ENCODE results near the gene PRR15L. TPM values are rescaled to one million over a fixed set of nuclear protein-coding genes. Genes with fewer than 3 reads are reported as not detected.

Gene PRR15L
- total and polyA plus RNA-seq, 2 of the 4 experiments (the other 2 are of a cell fraction), result not detected

- H4K91ac ChIP-seq (ENCODE audit: insufficient read depth, low read depth, low read length), result no peak overlapping the region
- no peak overlapping the region for H2AK9ac ChIP-seq (replicated peaks; ENCODE audit: low read depth, low read length, poor library complexity)
- no peaks in the 10 kb centered on the region for H4K20me1 ChIP-seq (ENCODE audit: insufficient read depth, low read length)
- DNase-seq, result no peak
- in situ Hi-C loops (cut with MboI; ENCODE audit: low sequenced_read_pairs) (no loop called here), intact Hi-C loops (cut with micrococcal nuclease) (no loop called here), dilution Hi-C loops (cut with HindIII; ENCODE audit: low sequenced_read_pairs, unreplicated experiment) (no loop called here)
- no peak overlapping the region for H2BK20ac ChIP-seq (ENCODE audit: low read depth, low read length)
- no peak for ATAC-seq (ENCODE audit: low read depth)
- no peak overlapping the region for H3K4me3 ChIP-seq (ENCODE audit: insufficient read depth, low read depth, low read length)
- no peak overlapping the region for H3K18ac ChIP-seq (ENCODE audit: low read depth, low read length)
- H3K79me1 ChIP-seq (ENCODE audit: low read depth in 1 of 2, low read length in 2 of 2), result peaks cover 20 to 30% of the 10 kb centered on the region in 2 experiments
- no peak overlapping the region for H2AFZ ChIP-seq (replicated peaks; ENCODE audit: low read length, poor library complexity)
- CTCF ChIA-PET, result interaction anchor here (0.6 kb wide), 1 partner anchor 24 kb away, joined by 4 read pairs; no protein-coding TSS in a partner anchor
- H3K56ac ChIP-seq (ENCODE audit: extremely low read depth, insufficient read depth, low read length), result no peak overlapping the region
- H3K4me2 ChIP-seq (ENCODE audit: low read depth, low read length), result no peak overlapping the region
- no peak overlapping the region for H2AK5ac ChIP-seq (ENCODE audit: low read depth, low read length)
- H3K4ac ChIP-seq (ENCODE audit: low read depth, low read length), result no peak overlapping the region
- TF ChIP-seq MAZ (IDR thresholded peaks at IDR 0.05; ENCODE audit: borderline replicate concordance, low read depth, low read length) (no peak), MXI1 (IDR thresholded peaks at IDR 0.05; ENCODE audit: borderline replicate concordance, low read depth, low read length) (no peak), CTCF (conservative IDR thresholded peaks at IDR 0.05; ENCODE audit: low read depth, low read length) (no peak), RFX5 (IDR thresholded peaks at IDR 0.05; ENCODE audit: low read depth, low read length) (no peak)
- H3K9ac ChIP-seq (ENCODE audit: low read depth, low read length), result no peak overlapping the region
- H3K27ac ChIP-seq (ENCODE audit: insufficient read depth, low read length), result no peak overlapping the region
- BruUV-seq (replicated peaks), result no TSS peak
- H4K8ac ChIP-seq (ENCODE audit: low read depth in 2 of 2, low read length in 2 of 2), result no peak overlapping the region
- H2BK5ac ChIP-seq (ENCODE audit: low read depth, low read length, poor library complexity, severe bottlenecking), result no peak overlapping the region
- WGBS, 2 experiments (ENCODE audit: extremely low coverage in 2 of 2, insufficient read length in 1 of 2), result no CpG with 5 or more reads among the region's 2 CpGs
- H2BK120ac ChIP-seq (ENCODE audit: low read depth, low read length), result no peak overlapping the region
- peaks cover 11% of the 10 kb centered on the region for H3K36me3 ChIP-seq (ENCODE audit: control insufficient read depth, insufficient read depth, low read length)
- no peak overlapping the region for H2BK15ac ChIP-seq (ENCODE audit: low read depth, low read length)
- H3K27me3 ChIP-seq (ENCODE audit: control insufficient read depth, insufficient read depth, low read length), result no peaks in the 10 kb centered on the region
- 0 out of 2 replicates have a peak, but pooled peaks cover 3% of the 10 kb centered on the region for H3K9me1 ChIP-seq (ENCODE audit: insufficient read depth, low read length)
- H3K23ac ChIP-seq (ENCODE audit: low read depth, low read length), result no peak overlapping the region
- H4K5ac ChIP-seq (ENCODE audit: low read depth, low read length), result no peak overlapping the region
- H3K14ac ChIP-seq (replicated peaks; ENCODE audit: low read depth, low read length), result no peak overlapping the region
- H3K9me3 ChIP-seq (ENCODE audit: control insufficient read depth, insufficient read depth, low read length), result no peaks in the 10 kb centered on the region
- H3K4me1 ChIP-seq (ENCODE audit: control insufficient read depth, insufficient read depth, low read length), result no peaks in the 10 kb centered on the region
- POLR2A ChIA-PET (ENCODE audit: unreplicated experiment), result no interaction called here
Measured at GRCh38 chr17:47913050-47913449, 44.6 kb downstream of the PRR15L start.
